SK-N-MC (cell line): ENCODE measurements around the gene RABEP2.

Experiments used
- EZH2 ChIP-seq: fragments of 200-600 bp; sonication (generic); IDR thresholded peaks from one replicate; pipeline ENCODE4 v1.6.1; 2017; ENCODE audit warnings: antibody characterized with exemption
- POLR2AphosphoS5 ChIP-seq: IDR thresholded peaks from 2 replicates; pipeline ENCODE4 v1.6.1; 2012; ENCODE audit warnings: mild to moderate bottlenecking, low read depth, low read length, borderline replicate concordance

- TF ChIP-seq EZH2, result no peak
- no peak for TF ChIP-seq POLR2AphosphoS5
Observed at GRCh38 chr16:28933171-28933570, 8.1 kb upstream of the RABEP2 start.
